ENCODE measurements around the gene NRG3. TPM values are rescaled to one million over a fixed set of nuclear protein-coding genes. Genes with fewer than 3 reads are reported as not detected.

Gene NRG3
- total RNA-seq, 4 donors from 2014 or later, result 0.22 to 2.4 TPM; not detected in 2

DNA sequence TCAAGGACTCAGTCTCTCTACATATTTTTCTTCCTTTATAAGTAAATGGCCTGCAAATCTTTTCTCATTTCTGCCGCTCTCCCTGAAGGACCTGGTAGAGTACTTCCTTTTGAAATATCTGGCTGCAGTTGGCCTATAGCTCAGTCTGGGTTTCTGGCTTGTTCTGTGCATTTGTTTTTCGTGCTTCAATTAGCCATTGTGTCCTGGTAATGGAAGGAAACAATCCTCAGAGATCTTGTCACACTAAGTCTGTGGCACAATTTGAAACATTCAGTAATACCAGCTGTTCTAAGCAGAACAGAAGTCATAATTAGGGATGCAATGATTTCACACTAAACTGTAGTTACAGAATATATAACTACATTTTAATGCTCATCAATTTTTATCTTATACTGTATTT is 545.0 kb downstream of the NRG3 start:
- TF ChIP-seq, protein P1, sequence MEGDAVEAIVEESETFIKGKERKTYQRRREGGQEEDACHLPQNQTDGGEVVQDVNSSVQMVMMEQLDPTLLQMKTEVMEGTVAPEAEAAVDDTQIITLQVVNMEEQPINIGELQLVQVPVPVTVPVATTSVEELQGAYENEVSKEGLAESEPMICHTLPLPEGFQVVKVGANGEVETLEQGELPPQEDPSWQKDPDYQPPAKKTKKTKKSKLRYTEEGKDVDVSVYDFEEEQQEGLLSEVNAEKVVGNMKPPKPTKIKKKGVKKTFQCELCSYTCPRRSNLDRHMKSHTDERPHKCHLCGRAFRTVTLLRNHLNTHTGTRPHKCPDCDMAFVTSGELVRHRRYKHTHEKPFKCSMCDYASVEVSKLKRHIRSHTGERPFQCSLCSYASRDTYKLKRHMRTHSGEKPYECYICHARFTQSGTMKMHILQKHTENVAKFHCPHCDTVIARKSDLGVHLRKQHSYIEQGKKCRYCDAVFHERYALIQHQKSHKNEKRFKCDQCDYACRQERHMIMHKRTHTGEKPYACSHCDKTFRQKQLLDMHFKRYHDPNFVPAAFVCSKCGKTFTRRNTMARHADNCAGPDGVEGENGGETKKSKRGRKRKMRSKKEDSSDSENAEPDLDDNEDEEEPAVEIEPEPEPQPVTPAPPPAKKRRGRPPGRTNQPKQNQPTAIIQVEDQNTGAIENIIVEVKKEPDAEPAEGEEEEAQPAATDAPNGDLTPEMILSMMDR (IDR thresholded peaks at IDR 0.05; ENCODE audit: low read depth), result no peak

DNA sequence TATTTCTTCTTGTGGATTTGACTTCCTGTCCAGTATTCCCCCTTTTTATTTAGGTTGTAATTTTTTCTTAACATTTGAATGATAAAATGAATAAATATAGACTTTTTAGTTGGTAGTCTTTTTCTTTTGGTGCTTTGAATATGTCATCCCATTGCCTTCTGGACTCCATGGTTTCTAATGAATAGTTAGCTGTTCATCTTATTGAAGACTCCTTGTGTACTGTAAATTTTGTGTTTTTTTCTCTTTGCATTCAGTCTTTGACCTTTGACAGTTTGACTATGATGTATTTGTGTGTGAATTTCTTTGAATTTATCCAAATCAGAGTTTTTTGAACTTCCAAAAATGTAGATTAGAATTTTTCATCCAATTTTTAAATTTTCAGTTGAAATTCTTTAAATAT is 554.3 kb downstream of the NRG3 start:
- TF ChIP-seq, protein P1 (IDR thresholded peaks at IDR 0.05; ENCODE audit: low read depth), result no peak

DNA sequence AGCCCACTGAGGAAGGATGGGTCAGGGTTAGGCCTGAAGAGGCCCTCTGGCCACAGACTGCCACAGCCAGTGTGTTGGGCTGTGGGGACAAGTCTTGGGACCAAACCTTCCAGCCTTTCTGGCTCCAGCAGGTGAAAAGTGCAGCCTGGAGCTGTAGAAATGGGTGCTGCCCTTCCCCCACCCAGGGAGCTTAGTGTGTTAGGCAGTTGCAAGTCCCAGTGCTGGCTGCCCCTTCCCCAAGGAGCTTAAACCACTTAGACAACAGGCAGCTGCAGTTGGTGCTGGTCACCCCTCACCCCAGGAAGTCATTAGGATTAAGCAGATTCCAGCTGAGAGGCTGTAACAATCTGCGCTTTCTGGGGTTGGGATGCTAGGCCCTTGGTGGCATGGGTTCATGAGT is 563.3 kb downstream of the NRG3 start:
- TF ChIP-seq, protein P1 (IDR thresholded peaks at IDR 0.05; ENCODE audit: low read depth), result no peak

DNA sequence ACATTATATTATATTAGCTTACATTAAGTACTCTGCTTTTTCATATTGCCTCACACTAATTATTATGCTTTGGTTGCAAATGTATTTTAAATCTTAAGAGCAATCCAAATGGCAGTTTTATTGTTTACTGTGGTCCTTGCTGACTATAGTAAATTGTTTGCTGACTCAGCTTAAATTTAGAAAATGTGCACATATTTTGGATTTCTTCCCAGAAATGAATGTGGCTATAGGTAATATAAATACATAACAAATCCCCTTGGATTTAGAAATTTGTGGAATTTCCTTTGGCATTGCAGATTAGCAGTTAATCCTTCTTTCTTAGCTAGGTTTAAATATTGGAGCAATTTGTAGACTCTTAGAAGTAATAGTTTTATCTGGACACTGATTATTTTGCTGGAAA is 565.8 kb downstream of the NRG3 start:
- TF ChIP-seq, protein P1 (IDR thresholded peaks at IDR 0.05; ENCODE audit: low read depth), result no peak

DNA sequence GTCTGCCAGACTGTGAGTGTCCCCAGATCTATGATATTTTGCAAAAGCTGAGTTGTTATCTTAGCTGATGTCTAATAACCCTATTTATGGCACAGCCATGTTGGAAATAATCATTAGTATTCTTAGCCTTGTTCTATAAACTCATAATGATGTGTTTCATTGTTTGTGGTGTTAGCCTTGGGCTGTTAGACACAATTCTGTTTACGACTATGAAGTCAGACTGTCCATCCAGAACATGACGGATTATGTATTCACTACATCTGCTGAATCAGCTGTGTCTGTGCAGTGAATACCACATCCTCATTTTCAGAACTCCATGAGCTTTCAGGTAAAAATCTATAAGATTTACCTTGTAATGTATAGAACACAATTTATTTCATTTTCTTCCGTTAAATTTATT is 577.1 kb downstream of the NRG3 start:
- TF ChIP-seq, protein P1 (IDR thresholded peaks at IDR 0.05; ENCODE audit: low read depth), result no peak

DNA sequence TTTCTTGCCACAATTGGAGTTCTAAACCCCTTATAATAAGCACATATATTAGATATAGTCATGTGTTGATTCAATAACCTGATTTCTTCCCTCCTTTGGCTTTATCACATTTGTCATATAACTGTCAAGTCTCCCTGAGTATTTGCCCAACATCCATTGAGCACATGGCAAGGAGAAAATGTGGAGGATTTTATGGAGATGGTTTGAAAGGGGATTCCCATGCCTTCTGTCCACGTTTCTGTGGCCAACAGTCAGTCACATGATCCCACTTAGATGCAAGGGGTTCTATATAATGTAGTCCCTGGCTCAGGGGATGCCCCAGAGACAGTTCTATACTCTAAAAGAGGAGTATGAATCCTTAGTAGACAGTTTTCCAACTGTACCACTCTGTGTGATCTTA is 577.7 kb downstream of the NRG3 start:
- TF ChIP-seq, protein P1 (IDR thresholded peaks at IDR 0.05; ENCODE audit: low read depth), result no peak

DNA sequence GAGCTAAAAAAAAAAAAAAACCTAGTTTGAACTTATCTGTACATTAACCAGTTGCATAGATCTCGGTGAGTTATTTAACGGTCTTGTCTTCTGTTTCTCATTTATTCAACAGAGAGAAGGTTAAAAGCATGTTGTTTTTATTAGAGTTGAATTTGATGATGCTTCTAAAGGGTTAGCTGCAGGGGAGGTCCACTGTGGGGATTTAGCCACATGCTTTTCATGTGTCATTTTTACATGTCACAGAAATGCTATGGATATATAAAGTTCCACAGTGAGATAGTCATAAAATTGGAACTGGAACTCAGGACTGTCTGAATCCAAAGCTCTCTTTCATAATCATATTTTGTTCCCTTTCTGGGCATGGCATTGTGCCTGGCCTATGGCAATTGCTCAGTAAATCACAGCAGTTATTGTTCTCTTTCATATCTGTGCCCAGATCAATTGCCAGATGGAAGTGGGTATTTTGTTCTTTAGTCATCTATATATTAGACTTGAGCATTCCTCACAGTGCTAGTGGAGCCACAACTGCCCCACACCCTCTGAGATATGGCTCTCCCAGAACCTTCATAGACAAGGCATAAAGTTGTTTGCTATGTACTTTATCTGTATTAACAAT is 578.8 kb downstream of the NRG3 start:
- TF ChIP-seq, protein P1 (IDR thresholded peaks at IDR 0.05; ENCODE audit: low read depth), result no peak

Measured in subcutaneous adipose tissue (tissue), 4 donors.